Progenitor cell of endocrine pancreas (in vitro differentiated cells): Measurements from ENCODE around the gene PPARGC1A. TPM values are rescaled to one million over a fixed set of nuclear protein-coding genes. Genes with fewer than 3 reads are reported as not detected.

Experiments used
- DNase-seq: peaks from one replicate; pipeline ENCODE4 v3.0.0; 2021; ENCODE audit warnings: low spot score; ENCODE audit not compliant: unreplicated experiment
- H3K27ac Mint-ChIP-seq: 2 replicates; pipeline ENCODE4 v1.8.0; 2021; ENCODE audit warnings: mild to moderate bottlenecking, moderate library complexity, mixed read lengths
- H3K27me3 Mint-ChIP-seq: 2 replicates; pipeline ENCODE4 v1.8.0; 2021; ENCODE audit warnings: mixed read lengths
- H3K36me3 Mint-ChIP-seq: 2 replicates; pipeline ENCODE4 v1.8.0; 2022; ENCODE audit warnings: mixed read lengths; ENCODE audit not compliant: insufficient read depth
- H3K4me1 Mint-ChIP-seq: 2 replicates; pipeline ENCODE4 v1.8.0; 2021; ENCODE audit warnings: low read depth, mixed read lengths
- H3K4me3 Mint-ChIP-seq: 2 replicates; pipeline ENCODE4 v1.8.0; 2021; ENCODE audit warnings: low read depth, mild to moderate bottlenecking, moderate library complexity, mixed read lengths
- H3K9me3 Mint-ChIP-seq: 2 replicates; pipeline ENCODE4 v1.8.0; 2021; ENCODE audit warnings: low read depth, mixed read lengths
- total RNA-seq: library from RNA; stranded (reverse); gene quantifications from 2 replicates; pipeline ENCODE4 v1.2.1, GENCODE V29; 2021
- TF ChIP-seq, protein P1 (sequence below): fragments of 200-600 bp; sonication (generic); IDR thresholded peaks from one replicate; pipeline ENCODE4 v1.5.0; 2021; ENCODE audit warnings: antibody characterized with exemption, mild to moderate bottlenecking; ENCODE audit not compliant: unreplicated experiment

PPARGC1A gene
- total RNA-seq, 1 donor from 2014 or later, result 0.93 TPM

DNA sequence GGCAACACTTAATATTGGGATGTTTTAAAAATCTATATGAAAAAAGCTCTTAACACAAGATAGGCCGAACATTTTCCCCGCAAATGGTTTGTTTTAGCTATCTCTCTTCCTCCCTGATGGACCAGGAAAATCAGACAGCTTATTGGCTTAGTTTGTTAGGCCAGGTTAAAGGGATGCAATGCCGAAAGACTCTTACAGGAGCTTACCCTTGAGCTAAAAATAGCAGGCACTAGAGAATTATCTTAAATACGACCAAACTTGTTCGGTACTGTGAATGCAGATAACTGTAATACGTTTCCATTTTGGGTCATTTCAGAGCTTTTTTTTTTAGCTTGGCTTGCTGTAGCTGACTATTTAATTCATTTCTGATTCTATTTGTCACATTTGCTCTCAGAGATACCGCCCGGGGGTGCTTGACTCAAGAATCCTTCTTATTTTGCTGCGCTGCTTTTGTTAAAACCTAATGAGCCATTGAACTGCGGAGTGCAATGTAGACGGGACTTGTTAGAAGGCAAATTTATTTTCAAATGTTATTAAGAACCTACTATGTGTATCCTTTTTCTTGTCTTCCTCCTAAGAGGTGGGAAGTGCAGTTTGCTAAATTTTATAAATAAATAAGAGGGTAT is 23.3 kb downstream of the PPARGC1A start:
- TF ChIP-seq, protein P1, sequence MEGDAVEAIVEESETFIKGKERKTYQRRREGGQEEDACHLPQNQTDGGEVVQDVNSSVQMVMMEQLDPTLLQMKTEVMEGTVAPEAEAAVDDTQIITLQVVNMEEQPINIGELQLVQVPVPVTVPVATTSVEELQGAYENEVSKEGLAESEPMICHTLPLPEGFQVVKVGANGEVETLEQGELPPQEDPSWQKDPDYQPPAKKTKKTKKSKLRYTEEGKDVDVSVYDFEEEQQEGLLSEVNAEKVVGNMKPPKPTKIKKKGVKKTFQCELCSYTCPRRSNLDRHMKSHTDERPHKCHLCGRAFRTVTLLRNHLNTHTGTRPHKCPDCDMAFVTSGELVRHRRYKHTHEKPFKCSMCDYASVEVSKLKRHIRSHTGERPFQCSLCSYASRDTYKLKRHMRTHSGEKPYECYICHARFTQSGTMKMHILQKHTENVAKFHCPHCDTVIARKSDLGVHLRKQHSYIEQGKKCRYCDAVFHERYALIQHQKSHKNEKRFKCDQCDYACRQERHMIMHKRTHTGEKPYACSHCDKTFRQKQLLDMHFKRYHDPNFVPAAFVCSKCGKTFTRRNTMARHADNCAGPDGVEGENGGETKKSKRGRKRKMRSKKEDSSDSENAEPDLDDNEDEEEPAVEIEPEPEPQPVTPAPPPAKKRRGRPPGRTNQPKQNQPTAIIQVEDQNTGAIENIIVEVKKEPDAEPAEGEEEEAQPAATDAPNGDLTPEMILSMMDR, result no peak
- Mint-ChIP-seq H3K36me3 (no peaks in the 10 kb centered on the region), H3K27me3 (peaks cover 10% of the 10 kb centered on the region), H3K9me3 (no peaks in the 10 kb centered on the region), H3K4me1 (peaks cover 2% of the 10 kb centered on the region), H3K4me3 (no peak overlapping the region), H3K27ac (no peak overlapping the region)
- DNase-seq, result no peak

DNA sequence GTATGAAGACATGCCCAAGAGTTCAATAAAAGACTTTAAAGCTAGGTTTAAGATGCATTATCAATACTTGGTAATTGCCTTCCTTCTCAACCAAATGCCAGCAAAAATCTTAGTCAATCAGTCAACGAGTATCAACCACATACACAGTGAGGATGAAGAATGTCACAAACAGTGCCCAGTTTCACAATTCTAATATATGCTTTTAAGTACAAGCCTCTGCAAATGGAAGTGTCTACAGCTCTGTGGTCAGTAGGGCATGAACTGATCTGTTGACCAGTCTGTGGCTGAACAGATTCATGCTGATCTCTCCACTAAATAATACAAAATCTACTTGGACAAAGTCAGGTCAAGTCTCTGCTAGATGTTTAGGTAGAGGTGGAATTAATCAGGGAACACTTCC is 27.9 kb downstream of the PPARGC1A start:
- H3K4me1 Mint-ChIP-seq, result peaks cover 4% of the 10 kb centered on the region
- no peaks in the 10 kb centered on the region for H3K36me3 Mint-ChIP-seq
- no peak for DNase-seq
- TF ChIP-seq, protein P1, result no peak
- H3K27me3 Mint-ChIP-seq, result no peaks in the 10 kb centered on the region
- H3K27ac Mint-ChIP-seq, result no peak overlapping the region
- H3K4me3 Mint-ChIP-seq, result no peak overlapping the region
- H3K9me3 Mint-ChIP-seq, result no peaks in the 10 kb centered on the region

DNA sequence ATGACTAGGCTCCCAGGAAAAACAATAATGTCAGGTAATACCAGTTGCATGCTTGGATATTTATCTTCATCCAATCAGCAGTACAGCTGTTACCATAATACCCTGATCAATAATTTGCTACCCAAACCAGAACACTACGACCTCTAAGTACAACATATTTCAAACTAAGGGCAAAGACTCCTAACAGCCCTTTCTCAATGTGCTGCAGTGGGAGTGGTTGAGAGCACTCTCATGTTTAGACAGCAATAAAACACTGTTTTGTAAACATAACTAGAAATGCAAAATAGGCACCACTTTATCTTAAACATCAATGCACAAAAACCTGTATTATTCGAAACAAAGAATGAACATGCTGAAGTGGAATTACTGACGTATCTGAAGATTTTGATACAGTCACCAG is 28.9 kb downstream of the PPARGC1A start:
- no peaks in the 10 kb centered on the region for H3K9me3 Mint-ChIP-seq
- TF ChIP-seq, protein P1, result no peak
- no peak overlapping the region for H3K4me3 Mint-ChIP-seq
- peaks cover 10% of the 10 kb centered on the region for H3K4me1 Mint-ChIP-seq
- H3K36me3 Mint-ChIP-seq, result no peaks in the 10 kb centered on the region
- H3K27me3 Mint-ChIP-seq, result no peaks in the 10 kb centered on the region
- DNase-seq, result no peak
- H3K27ac Mint-ChIP-seq, result no peak overlapping the region

DNA sequence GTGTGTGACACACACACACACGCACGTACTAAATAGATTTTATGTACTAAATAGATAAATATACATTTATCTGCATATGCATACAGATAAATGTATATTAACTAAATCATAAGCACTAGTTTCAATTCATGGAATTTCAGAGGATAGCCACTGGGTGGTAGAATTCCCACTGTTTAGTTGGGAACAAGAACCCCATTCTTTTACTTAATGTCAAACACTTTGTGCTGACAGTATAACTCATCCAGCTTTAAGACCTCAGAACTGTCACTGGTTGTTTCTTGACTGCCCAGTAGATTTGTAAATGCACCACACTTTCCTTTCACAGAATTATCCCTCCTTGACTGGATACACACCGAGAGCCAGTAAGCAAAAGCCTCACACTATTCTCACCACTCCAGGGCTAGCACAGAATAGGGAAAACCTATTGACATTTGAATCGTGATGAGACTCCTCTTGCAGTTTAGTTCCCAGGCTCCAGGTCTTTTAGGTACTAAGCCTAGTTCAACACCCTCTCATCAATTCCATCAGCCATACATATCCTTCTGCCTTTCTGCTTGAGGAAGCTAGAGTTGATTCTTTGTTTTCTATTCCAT is 32.4 kb downstream of the PPARGC1A start:
- Mint-ChIP-seq H3K27ac (no peak overlapping the region), H3K27me3 (peaks cover 2% of the 10 kb centered on the region), H3K36me3 (no peaks in the 10 kb centered on the region), H3K9me3 (no peaks in the 10 kb centered on the region), H3K4me1 (peaks cover 13% of the 10 kb centered on the region), H3K4me3 (no peak overlapping the region)
- TF ChIP-seq, protein P1, result no peak
- DNase-seq, result no peak

DNA sequence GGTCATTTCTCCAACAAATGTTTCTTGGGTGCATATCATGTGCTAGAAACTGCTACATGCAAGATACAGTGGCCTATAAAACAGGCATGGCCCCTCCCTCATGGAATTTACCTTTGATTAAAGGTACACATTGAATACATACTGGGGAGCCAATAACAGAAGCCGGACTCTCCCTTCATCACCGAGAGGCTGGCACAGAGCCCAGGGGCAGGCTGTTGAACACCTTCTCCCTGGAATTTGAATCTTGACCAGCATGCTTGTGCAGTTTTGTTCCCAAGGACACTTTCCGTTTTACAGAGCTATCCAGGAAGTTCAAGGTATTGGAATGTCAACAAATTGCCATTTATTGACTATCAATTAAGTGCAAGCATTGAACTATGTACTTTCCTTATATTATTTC is 33.2 kb downstream of the PPARGC1A start:
- peaks cover 13% of the 10 kb centered on the region for H3K4me1 Mint-ChIP-seq
- no peaks in the 10 kb centered on the region for H3K36me3 Mint-ChIP-seq
- no peak overlapping the region for H3K27ac Mint-ChIP-seq
- TF ChIP-seq, protein P1, result no peak
- no peak overlapping the region for H3K4me3 Mint-ChIP-seq
- no peak for DNase-seq
- H3K27me3 Mint-ChIP-seq, result peaks cover 8% of the 10 kb centered on the region
- no peaks in the 10 kb centered on the region for H3K9me3 Mint-ChIP-seq
